ENCODE measurements around the gene NEK1.

DNA sequence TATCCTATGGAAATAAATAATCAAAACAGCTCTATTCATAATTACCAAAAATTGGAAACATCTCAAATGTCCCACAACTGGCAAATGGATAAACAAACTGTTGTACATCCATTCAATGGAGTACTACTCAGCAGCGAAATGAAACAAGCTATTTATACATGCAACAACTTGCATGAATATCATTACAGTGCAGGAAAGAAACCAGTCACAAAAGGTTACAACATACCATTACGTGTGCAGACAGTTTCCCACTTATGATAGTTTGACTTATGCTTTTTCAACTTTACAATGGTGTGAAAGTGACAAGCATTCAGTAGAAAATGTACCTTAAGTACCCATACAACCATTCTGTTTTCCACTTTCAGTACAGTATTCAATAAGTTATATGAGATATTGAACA is 82.3 kb downstream of the NEK1 start:
- TF ChIP-seq, protein P1, sequence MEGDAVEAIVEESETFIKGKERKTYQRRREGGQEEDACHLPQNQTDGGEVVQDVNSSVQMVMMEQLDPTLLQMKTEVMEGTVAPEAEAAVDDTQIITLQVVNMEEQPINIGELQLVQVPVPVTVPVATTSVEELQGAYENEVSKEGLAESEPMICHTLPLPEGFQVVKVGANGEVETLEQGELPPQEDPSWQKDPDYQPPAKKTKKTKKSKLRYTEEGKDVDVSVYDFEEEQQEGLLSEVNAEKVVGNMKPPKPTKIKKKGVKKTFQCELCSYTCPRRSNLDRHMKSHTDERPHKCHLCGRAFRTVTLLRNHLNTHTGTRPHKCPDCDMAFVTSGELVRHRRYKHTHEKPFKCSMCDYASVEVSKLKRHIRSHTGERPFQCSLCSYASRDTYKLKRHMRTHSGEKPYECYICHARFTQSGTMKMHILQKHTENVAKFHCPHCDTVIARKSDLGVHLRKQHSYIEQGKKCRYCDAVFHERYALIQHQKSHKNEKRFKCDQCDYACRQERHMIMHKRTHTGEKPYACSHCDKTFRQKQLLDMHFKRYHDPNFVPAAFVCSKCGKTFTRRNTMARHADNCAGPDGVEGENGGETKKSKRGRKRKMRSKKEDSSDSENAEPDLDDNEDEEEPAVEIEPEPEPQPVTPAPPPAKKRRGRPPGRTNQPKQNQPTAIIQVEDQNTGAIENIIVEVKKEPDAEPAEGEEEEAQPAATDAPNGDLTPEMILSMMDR (IDR thresholded peaks at IDR 0.05): no peak
- no peak for TF ChIP-seq POLR2A (IDR thresholded peaks at IDR 0.05)
